Measurements from ENCODE around the gene KANTR. TPM values are rescaled to one million over a fixed set of nuclear protein-coding genes. Genes with fewer than 3 reads are reported as not detected.

Gene KANTR
- total RNA-seq, 1 experiment from 2014 or later = 18.2 TPM

- Mint-ChIP-seq H3K4me1 (ENCODE audit: low read depth, unreplicated experiment) (no peaks in the 10 kb centered on the region), H3K27ac (ENCODE audit: unreplicated experiment) (no peak overlapping the region), H3K9me3 (ENCODE audit: low read depth, unreplicated experiment) (no peaks in the 10 kb centered on the region), H3K27me3 (ENCODE audit: unreplicated experiment) (no peaks in the 10 kb centered on the region), H3K4me3 (ENCODE audit: low read depth, unreplicated experiment) (no peak overlapping the region), H3K36me3 (ENCODE audit: insufficient read depth, unreplicated experiment) (no peaks in the 10 kb centered on the region)
- CTCF ChIA-PET = no interaction called here
- BruUV-seq (replicated peaks) = no TSS peak
- no peak for DNase-seq
- TF ChIP-seq CTCF (IDR thresholded peaks at IDR 0.05; ENCODE audit: unreplicated experiment) = no peak
- intact Hi-C loops (cut with micrococcal nuclease; ENCODE audit: unreplicated experiment) = no loop called here
Measured at GRCh38 chrX:53065104-53065503, 28.8 kb upstream of the KANTR start.

- TF ChIP-seq CTCF (IDR thresholded peaks at IDR 0.05; ENCODE audit: unreplicated experiment) = no peak
- intact Hi-C loops (cut with micrococcal nuclease; ENCODE audit: unreplicated experiment) = loop anchor here (1.0 kb wide), 1 partner anchor 18 kb away; no protein-coding TSS in a partner anchor
- Mint-ChIP-seq H3K4me3 (ENCODE audit: low read depth, unreplicated experiment) (no peak overlapping the region), H3K27me3 (ENCODE audit: unreplicated experiment) (peaks cover 15% of the 10 kb centered on the region), H3K27ac (ENCODE audit: unreplicated experiment) (no peak overlapping the region), H3K36me3 (ENCODE audit: insufficient read depth, unreplicated experiment) (peaks cover 9% of the 10 kb centered on the region), H3K9me3 (ENCODE audit: low read depth, unreplicated experiment) (no peaks in the 10 kb centered on the region), H3K4me1 (ENCODE audit: low read depth, unreplicated experiment) (peaks cover 15% of the 10 kb centered on the region)
- no TSS peak for BruUV-seq (replicated peaks)
- DNase-seq = no peak
- CTCF ChIA-PET = no interaction called here
Measured at GRCh38 chrX:53071064-53071463, 22.9 kb upstream of the KANTR start.

GRCh38 chrX:53071604-53072417, 22.1 kb upstream of the KANTR start:
- no TSS peak for BruUV-seq (replicated peaks)
- H3K4me3 Mint-ChIP-seq (ENCODE audit: low read depth, unreplicated experiment) = peak overlapping the region; percentile 65
- intact Hi-C loops (cut with micrococcal nuclease; ENCODE audit: unreplicated experiment) = loop anchor here (1.0 kb wide), 2 partner anchors 17 to 21 kb away; no protein-coding TSS in a partner anchor

More at GRCh38 chrX:53071604-53072417, 22.1 kb upstream of the KANTR start:
- peaks cover 9% of the 10 kb centered on the region for H3K36me3 Mint-ChIP-seq (ENCODE audit: insufficient read depth, unreplicated experiment)
- peak overlapping the region; percentile 2 for H3K27ac Mint-ChIP-seq (ENCODE audit: unreplicated experiment)
- peak; percentile 39 for TF ChIP-seq CTCF (IDR thresholded peaks at IDR 0.05; ENCODE audit: unreplicated experiment)
- CTCF ChIA-PET = interaction anchor here (0.6 kb wide), 1 partner anchor 28 kb away, joined by 3 read pairs; no protein-coding TSS in a partner anchor
- H3K4me1 Mint-ChIP-seq (ENCODE audit: low read depth, unreplicated experiment) = peaks cover 15% of the 10 kb centered on the region
- no peaks in the 10 kb centered on the region for H3K9me3 Mint-ChIP-seq (ENCODE audit: low read depth, unreplicated experiment)
- peak; percentile 70 for DNase-seq
- H3K27me3 Mint-ChIP-seq (ENCODE audit: unreplicated experiment) = peaks cover 22% of the 10 kb centered on the region
